Erythroblast (primary cell): ENCODE measurements around the gene BRWD1.

ENCODE experiments used
- GATA1 ChIP-seq: IDR thresholded peaks from 2 replicates; pipeline ENCODE4 v1.6.1; 2011; ENCODE audit warnings: low read depth, mild to moderate bottlenecking, control low read depth, low read length, moderate library complexity
- POLR2A ChIP-seq: IDR thresholded peaks from 2 replicates; pipeline ENCODE4 v1.6.1; 2011; ENCODE audit warnings: mild to moderate bottlenecking, low read length

DNA sequence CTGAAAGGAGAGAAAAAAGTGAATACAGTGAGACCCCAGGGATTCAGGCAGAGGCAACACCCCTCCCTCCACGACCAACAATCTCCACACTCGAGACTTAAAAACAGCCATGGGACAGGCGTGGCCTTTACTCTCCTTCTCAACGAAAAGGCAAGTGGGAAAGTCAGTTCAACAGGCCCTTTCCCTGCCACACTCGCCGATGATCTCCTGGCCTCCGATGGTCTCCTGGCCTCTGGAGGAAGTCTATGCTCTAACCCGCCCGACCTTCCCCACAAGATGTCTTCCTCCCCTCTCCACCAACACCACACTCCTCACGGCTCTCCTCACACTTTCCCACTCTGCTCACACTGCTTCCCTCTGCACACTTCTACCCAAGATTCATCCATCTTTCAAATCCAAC, 137.8 kb downstream of the BRWD1 start:
- TF ChIP-seq POLR2A (no peak), GATA1 (no peak)
